Fibroblast of lung (primary cell): ENCODE data around the gene VPS4B. TPM values are rescaled to one million over a fixed set of nuclear protein-coding genes. Genes with fewer than 3 reads are reported as not detected.

Experiments used
- DNase-seq, 2 donors: peaks; one replicate each; pipeline versions ENCODE4 v3.0.0 to v3.0.0-alpha.2; 2010; ENCODE audit warnings: low read depth in 2 of 2
- H2AFZ ChIP-seq: 2 replicates; pipeline ENCODE4 v1.5.1; 2012; ENCODE audit warnings: low read length, control low read depth, inconsistent platforms
- H3K27ac ChIP-seq: 2 replicates; pipeline ENCODE4 v1.5.1; 2011; ENCODE audit warnings: low read length, control low read depth; ENCODE audit not compliant: insufficient read depth
- H3K27me3 ChIP-seq: 2 replicates; pipeline ENCODE4 v1.5.1; 2011; ENCODE audit warnings: mild to moderate bottlenecking, low read length; ENCODE audit not compliant: control insufficient read depth, insufficient read depth
- H3K36me3 ChIP-seq: 2 replicates; pipeline ENCODE4 v1.5.1; 2011; ENCODE audit warnings: low read length; ENCODE audit not compliant: control insufficient read depth, insufficient read depth
- H3K4me1 ChIP-seq: 2 replicates; pipeline ENCODE4 v1.5.1; 2011; ENCODE audit warnings: low read length; ENCODE audit not compliant: control insufficient read depth, insufficient read depth; ENCODE audit errors: extremely low read depth
- H3K4me2 ChIP-seq: 2 replicates; pipeline ENCODE4 v1.5.1; 2011; ENCODE audit warnings: low read length, control low read depth; ENCODE audit not compliant: insufficient read depth; ENCODE audit errors: extremely low read depth
- H3K4me3 ChIP-seq, 4 experiments: fragments of 200-600 bp in 1 of 4; sonication (generic) in 1 of 4; replicated peaks in 1 of 4; 2 replicates each; pipeline ENCODE4 v1.5.1; 2011 to 2016; ENCODE audit warnings: low read length in 4 of 4, low read depth in 3 of 4, mild to moderate bottlenecking in 3 of 4, control low read depth in 2 of 4, inconsistent platforms in 1 of 4, mixed read lengths in 1 of 4; ENCODE audit not compliant: insufficient read depth in 1 of 4; ENCODE audit errors: control extremely low read depth in 1 of 4
- H3K79me2 ChIP-seq: 2 replicates; pipeline ENCODE4 v1.5.1; 2012; ENCODE audit warnings: mild to moderate bottlenecking, low read length, inconsistent platforms; ENCODE audit not compliant: control insufficient read depth, insufficient read depth
- H3K9ac ChIP-seq: 2 replicates; pipeline ENCODE4 v1.5.1; 2011; ENCODE audit warnings: mild to moderate bottlenecking, low read length, control low read depth; ENCODE audit not compliant: insufficient read depth
- H3K9me3 ChIP-seq: 2 replicates; pipeline ENCODE4 v1.5.1; 2012; ENCODE audit warnings: low read depth, low read length; ENCODE audit not compliant: control insufficient read depth, insufficient read depth
- H4K20me1 ChIP-seq: 2 replicates; pipeline ENCODE4 v1.5.1; 2011; ENCODE audit warnings: low read length; ENCODE audit not compliant: control insufficient read depth, insufficient read depth; ENCODE audit errors: extremely low read depth
- EZH2 ChIP-seq: IDR thresholded peaks from 2 replicates; pipeline ENCODE4 v1.5.1; 2012; ENCODE audit warnings: low read length, control low read depth, mild to moderate bottlenecking; ENCODE audit errors: missing control alignments
- polyA plus RNA-seq, 2 donors: library from polyadenylated mRNA; depleted of rRNA in 1 of 2; stranded (reverse) in 1 of 2; unstranded in 1 of 2; fragments of >200 nt; gene quantifications; 2 replicates each; pipeline ENCODE4 v1.2.1, GENCODE V29; 2011 to 2012; ENCODE audit warnings: missing spikeins in 1 of 2
- total RNA-seq: library from RNA; depleted of rRNA; stranded (reverse); fragments of >200 nt; gene quantifications from 2 replicates; pipeline ENCODE4 v1.2.1, GENCODE V29; 2014
- TF ChIP-seq, protein P1 (sequence below), 2 donors: IDR thresholded peaks in 1 of 2; conservative IDR thresholded peaks in 1 of 2; 1 replicate in 1 of 2; 2 replicates in 1 of 2; pipeline ENCODE4 v1.5.1; 2011 to 2012; ENCODE audit warnings: low read length in 2 of 2, control low read depth in 1 of 2, inconsistent platforms in 1 of 2, low read depth in 1 of 2, mild to moderate bottlenecking in 1 of 2

Gene VPS4B
- total and polyA plus RNA-seq, 2 donors (not counting 1 experiment from before 2014, with no cell fraction given): 38.0 to 52.0 TPM

DNA sequence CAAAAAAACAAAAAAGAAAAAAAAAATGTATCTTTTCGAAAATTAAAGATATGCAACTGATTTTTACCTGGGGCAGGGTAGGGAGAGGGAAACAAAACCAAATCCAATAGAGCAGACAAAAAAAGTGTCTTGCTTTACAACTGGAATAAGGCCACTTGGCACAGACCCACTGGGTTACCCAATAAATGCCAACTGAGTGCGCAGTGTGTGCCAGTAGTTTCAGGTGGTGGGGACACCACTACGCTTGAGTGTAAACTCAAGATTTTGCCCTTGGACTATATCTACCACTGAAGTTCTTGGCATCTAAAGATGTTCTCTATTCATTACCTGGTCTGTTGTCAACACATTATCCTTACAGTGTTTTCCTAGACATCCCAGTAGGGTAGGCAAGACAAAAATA, 16.3 kb downstream of the VPS4B start:
- Histone ChIP-seq H3K9me3 (no peaks in the 10 kb centered on the region), H3K79me2 (peaks cover 20% of the 10 kb centered on the region), H4K20me1 (no peaks in the 10 kb centered on the region), H3K27me3 (no peaks in the 10 kb centered on the region), H3K4me3 (no peak overlapping the region), H3K9ac (no peak overlapping the region), H3K4me1 (no peaks in the 10 kb centered on the region), H3K4me2 (no peak overlapping the region), H2AFZ (no peak overlapping the region), H3K36me3 (no peaks in the 10 kb centered on the region), H3K27ac (no peak overlapping the region)
- TF ChIP-seq EZH2: no peak
- TF ChIP-seq, protein P1, sequence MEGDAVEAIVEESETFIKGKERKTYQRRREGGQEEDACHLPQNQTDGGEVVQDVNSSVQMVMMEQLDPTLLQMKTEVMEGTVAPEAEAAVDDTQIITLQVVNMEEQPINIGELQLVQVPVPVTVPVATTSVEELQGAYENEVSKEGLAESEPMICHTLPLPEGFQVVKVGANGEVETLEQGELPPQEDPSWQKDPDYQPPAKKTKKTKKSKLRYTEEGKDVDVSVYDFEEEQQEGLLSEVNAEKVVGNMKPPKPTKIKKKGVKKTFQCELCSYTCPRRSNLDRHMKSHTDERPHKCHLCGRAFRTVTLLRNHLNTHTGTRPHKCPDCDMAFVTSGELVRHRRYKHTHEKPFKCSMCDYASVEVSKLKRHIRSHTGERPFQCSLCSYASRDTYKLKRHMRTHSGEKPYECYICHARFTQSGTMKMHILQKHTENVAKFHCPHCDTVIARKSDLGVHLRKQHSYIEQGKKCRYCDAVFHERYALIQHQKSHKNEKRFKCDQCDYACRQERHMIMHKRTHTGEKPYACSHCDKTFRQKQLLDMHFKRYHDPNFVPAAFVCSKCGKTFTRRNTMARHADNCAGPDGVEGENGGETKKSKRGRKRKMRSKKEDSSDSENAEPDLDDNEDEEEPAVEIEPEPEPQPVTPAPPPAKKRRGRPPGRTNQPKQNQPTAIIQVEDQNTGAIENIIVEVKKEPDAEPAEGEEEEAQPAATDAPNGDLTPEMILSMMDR (conservative IDR thresholded peaks at IDR 0.05 in 1 of 2, IDR thresholded peaks at IDR 0.05 in 1 of 2; ENCODE audit: low read depth in 1 of 2, low read length in 2 of 2): no peak
- no peak for DNase-seq

DNA sequence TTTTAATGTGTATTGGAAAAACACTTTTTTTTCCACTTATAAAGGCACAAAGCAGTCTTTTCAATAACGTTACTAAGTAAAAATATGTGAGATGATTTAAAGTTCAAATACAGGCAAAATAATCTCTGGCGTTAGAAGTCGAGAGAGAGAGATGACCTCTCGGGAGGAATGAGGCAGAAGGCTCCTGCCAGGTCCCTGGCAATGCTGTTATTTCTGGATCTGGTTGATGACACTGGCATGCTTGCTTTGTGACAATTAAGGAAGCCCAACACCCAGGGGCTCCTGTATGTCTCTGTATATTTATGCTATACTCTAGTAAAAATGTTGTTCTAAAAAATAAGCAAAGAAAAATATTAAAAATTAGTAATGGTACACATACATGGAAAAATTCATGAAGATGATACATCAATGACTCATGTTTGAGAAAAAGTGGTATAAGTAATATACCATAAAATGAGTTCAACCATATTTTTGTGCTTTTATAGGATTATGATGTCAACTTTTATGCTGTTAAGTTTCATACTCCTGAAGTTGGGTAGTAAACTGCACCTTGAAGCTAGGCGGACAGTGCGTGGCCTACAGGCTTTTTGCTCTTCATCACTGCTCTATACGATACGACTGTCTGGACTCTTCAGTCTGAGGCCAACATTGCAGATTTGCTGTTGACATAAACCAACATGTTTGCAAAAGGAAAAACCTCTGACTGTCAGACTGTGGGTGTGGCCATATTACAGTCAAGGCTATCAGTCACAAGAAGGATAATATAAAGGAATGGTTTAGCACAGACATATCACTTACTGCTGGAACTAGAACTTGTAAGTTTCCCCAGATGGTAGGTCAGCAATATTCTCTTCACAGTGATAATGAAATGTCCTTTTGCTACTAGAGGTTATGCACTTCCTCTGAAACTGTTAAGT, 19.8 kb downstream of the VPS4B start:
- no peak overlapping the region for H3K27ac ChIP-seq
- no peaks in the 10 kb centered on the region for H4K20me1 ChIP-seq
- TF ChIP-seq EZH2: no peak
- TF ChIP-seq, protein P1 (conservative IDR thresholded peaks at IDR 0.05 in 1 of 2, IDR thresholded peaks at IDR 0.05 in 1 of 2; ENCODE audit: low read depth in 1 of 2, low read length in 2 of 2): no peak
- H3K4me3 ChIP-seq: no peak overlapping the region
- H2AFZ ChIP-seq: no peak overlapping the region
- DNase-seq: no peak
- no peaks in the 10 kb centered on the region for H3K27me3 ChIP-seq
- H3K9ac ChIP-seq: no peak overlapping the region
- peaks cover 2% of the 10 kb centered on the region for H3K36me3 ChIP-seq
- no peaks in the 10 kb centered on the region for H3K9me3 ChIP-seq
- H3K4me1 ChIP-seq: no peaks in the 10 kb centered on the region
- no peak overlapping the region for H3K4me2 ChIP-seq
- H3K79me2 ChIP-seq: peaks cover 11% of the 10 kb centered on the region

- Histone ChIP-seq H3K4me2 (no peak overlapping the region), H3K36me3 (peaks cover 5% of the 10 kb centered on the region), H4K20me1 (no peaks in the 10 kb centered on the region), H3K27me3 (no peaks in the 10 kb centered on the region), H3K9me3 (no peaks in the 10 kb centered on the region), H3K79me2 (no peaks in the 10 kb centered on the region), H3K4me3 (no peak overlapping the region), H3K9ac (no peak overlapping the region), H3K4me1 (no peaks in the 10 kb centered on the region), H2AFZ (no peak overlapping the region), H3K27ac (no peak overlapping the region)
- no peak for DNase-seq
- TF ChIP-seq EZH2: no peak
- TF ChIP-seq, protein P1 (conservative IDR thresholded peaks at IDR 0.05 in 1 of 2, IDR thresholded peaks at IDR 0.05 in 1 of 2; ENCODE audit: low read depth in 1 of 2, low read length in 2 of 2): no peak
These were observed 23.0 kb downstream of the VPS4B start for GRCh38 chr18:63399300-63399699.
